KMS-11 (cell line): Measurements from ENCODE around the gene RBM20.

ENCODE experiments used
- H2AFZ ChIP-seq: fragments of 200-600 bp; sonication (generic); 2 replicates; pipeline ENCODE4 v1.6.1; 2016; ENCODE audit warnings: antibody characterized with exemption, mixed run types, low read depth
- H3K27ac ChIP-seq: fragments of 200-600 bp; sonication (generic); 2 replicates; pipeline ENCODE4 v1.6.1; 2016; ENCODE audit warnings: mild to moderate bottlenecking, mixed run types
- H3K27me3 ChIP-seq: fragments of 200-600 bp; sonication (generic); 2 replicates; pipeline ENCODE4 v1.6.1; 2017; ENCODE audit warnings: mild to moderate bottlenecking, low read depth, mixed run types, moderate library complexity; ENCODE audit not compliant: insufficient read depth
- H3K36me3 ChIP-seq: fragments of 200-600 bp; sonication (generic); 2 replicates; pipeline ENCODE4 v1.6.1; 2017; ENCODE audit warnings: mild to moderate bottlenecking, mixed run types; ENCODE audit not compliant: insufficient read depth
- H3K4me1 ChIP-seq: fragments of 200-600 bp; sonication (generic); 2 replicates; pipeline ENCODE4 v1.6.1; 2016; ENCODE audit warnings: mild to moderate bottlenecking, low read depth, mixed run types; ENCODE audit not compliant: poor library complexity, severe bottlenecking
- H3K4me2 ChIP-seq: fragments of 200-600 bp; sonication (generic); 2 replicates; pipeline ENCODE4 v1.7.0; 2016; ENCODE audit warnings: mild to moderate bottlenecking, mixed run types
- H3K4me3 ChIP-seq: fragments of 200-600 bp; sonication (generic); IDR thresholded peaks from 2 replicates; pipeline ENCODE4 v1.6.1; 2017; ENCODE audit warnings: low read depth, low read length, mixed read lengths; ENCODE audit not compliant: insufficient read depth
- H3K79me2 ChIP-seq: fragments of 200-600 bp; sonication (generic); 2 replicates; pipeline ENCODE4 v1.6.1; 2016; ENCODE audit warnings: low read depth, mixed run types; ENCODE audit not compliant: insufficient read depth
- H3K9ac ChIP-seq: fragments of 200-600 bp; sonication (generic); 2 replicates; pipeline ENCODE4 v1.6.1; 2016; ENCODE audit warnings: mild to moderate bottlenecking, mixed run types
- H4K20me1 ChIP-seq: fragments of 200-600 bp; sonication (generic); 2 replicates; pipeline ENCODE4 v1.6.1; 2016; ENCODE audit warnings: mild to moderate bottlenecking, mixed run types; ENCODE audit not compliant: insufficient read depth
- CTCF ChIP-seq: fragments of 200-600 bp; sonication (generic); conservative IDR thresholded peaks from 2 replicates; pipeline ENCODE4 v1.6.1; 2017; ENCODE audit warnings: low read depth, mild to moderate bottlenecking, antibody characterized with exemption, low read length, moderate library complexity, mixed read lengths

The RBM20 gene

DNA sequence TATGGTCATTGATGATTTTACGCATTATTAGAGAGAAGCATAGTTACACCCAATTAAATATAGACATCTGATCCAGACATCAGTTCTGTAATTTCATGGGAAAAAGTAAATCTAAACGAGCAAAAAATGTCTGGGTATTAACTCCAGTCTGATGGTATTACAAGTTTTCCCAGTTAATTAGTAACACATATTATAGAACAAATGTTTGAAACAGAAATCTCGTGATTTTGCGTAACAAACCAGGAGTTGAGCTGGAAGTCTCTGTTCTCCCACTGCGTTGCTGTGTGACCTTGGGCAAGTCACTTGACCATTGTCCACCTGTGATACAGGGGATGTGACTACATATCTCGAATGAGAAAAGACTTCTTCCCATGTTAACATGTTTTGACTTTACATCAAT is 43.3 kb downstream of the RBM20 start:
- TF ChIP-seq CTCF: no peak
- H3K36me3 ChIP-seq: no peaks in the 10 kb centered on the region
- H4K20me1 ChIP-seq: no peaks in the 10 kb centered on the region
- H3K9ac ChIP-seq: no peak overlapping the region
- no peaks in the 10 kb centered on the region for H3K79me2 ChIP-seq
- H3K4me1 ChIP-seq: no peaks in the 10 kb centered on the region
- H2AFZ ChIP-seq: no peak overlapping the region
- H3K4me3 ChIP-seq: no peak overlapping the region
- H3K27me3 ChIP-seq: no peaks in the 10 kb centered on the region
- H3K27ac ChIP-seq: no peak overlapping the region
- H3K4me2 ChIP-seq: no peak overlapping the region

- TF ChIP-seq CTCF: no peak
- no peaks in the 10 kb centered on the region for H3K79me2 ChIP-seq
- no peak overlapping the region for H3K9ac ChIP-seq
- no peaks in the 10 kb centered on the region for H4K20me1 ChIP-seq
- H3K27ac ChIP-seq: no peak overlapping the region
- no peaks in the 10 kb centered on the region for H3K4me1 ChIP-seq
- no peak overlapping the region for H3K4me2 ChIP-seq
- H3K4me3 ChIP-seq: no peak overlapping the region
- no peaks in the 10 kb centered on the region for H3K36me3 ChIP-seq
- H2AFZ ChIP-seq: no peak overlapping the region
- H3K27me3 ChIP-seq: no peaks in the 10 kb centered on the region
These were observed 47.0 kb downstream of the RBM20 start for GRCh38 chr10:110691139-110691538.

GRCh38 chr10:110694263-110694662 is 50.1 kb downstream of the RBM20 start:
- Histone ChIP-seq H3K79me2 (no peaks in the 10 kb centered on the region), H3K4me2 (no peak overlapping the region), H3K9ac (no peak overlapping the region), H3K4me3 (no peak overlapping the region), H3K27me3 (no peaks in the 10 kb centered on the region), H3K36me3 (no peaks in the 10 kb centered on the region), H2AFZ (no peak overlapping the region), H3K27ac (no peak overlapping the region), H3K4me1 (no peaks in the 10 kb centered on the region), H4K20me1 (no peaks in the 10 kb centered on the region)
- TF ChIP-seq CTCF: no peak

DNA sequence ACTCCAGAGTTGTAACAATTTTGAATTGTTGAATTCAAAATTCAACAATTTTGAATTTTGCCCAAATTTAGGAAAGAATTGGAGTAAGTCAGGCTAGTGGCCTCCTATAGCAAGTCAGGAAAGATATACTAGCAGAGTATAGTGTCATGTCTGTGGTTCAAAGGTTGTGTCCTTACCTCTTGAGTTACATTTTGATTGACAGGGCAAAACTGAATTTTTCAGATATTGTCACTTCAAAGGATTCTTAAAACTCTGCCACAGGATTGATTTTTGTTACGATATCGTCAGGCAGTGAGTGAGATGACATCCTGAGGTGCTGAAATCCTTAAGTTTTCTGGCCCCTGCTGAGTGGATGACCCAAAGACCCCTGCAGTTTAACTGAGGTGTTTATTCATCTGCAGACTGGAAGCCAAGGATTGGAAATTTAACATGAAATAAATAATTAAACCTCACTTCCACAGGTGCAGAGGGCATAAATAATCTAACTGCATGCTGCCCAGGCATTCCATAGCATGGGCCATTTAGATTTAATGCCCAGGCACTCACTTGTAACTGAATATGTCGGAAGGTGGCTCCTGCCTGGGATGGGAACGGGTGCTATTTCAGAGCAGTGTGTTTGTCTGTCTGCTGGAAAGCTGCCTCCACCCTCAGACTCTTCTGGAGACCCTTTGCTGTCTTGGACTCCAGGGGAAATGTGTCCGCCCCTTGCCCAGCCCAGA is 50.8 kb downstream of the RBM20 start:
- H3K9ac ChIP-seq: no peak overlapping the region
- no peak overlapping the region for H2AFZ ChIP-seq
- no peak for TF ChIP-seq CTCF
- no peaks in the 10 kb centered on the region for H3K79me2 ChIP-seq
- H3K36me3 ChIP-seq: no peaks in the 10 kb centered on the region
- H3K27me3 ChIP-seq: no peaks in the 10 kb centered on the region
- H4K20me1 ChIP-seq: no peaks in the 10 kb centered on the region
- no peak overlapping the region for H3K4me2 ChIP-seq
- no peak overlapping the region for H3K27ac ChIP-seq
- H3K4me3 ChIP-seq: no peak overlapping the region
- no peaks in the 10 kb centered on the region for H3K4me1 ChIP-seq
